ENCODE measurements around the gene ZNF414.
"Not testable (repeated sequence)": the region's sequence is repeated elsewhere in the genome, so short reads cannot be mapped to it uniquely, and the experiment has no call there.

The ZNF414 gene, protein sequence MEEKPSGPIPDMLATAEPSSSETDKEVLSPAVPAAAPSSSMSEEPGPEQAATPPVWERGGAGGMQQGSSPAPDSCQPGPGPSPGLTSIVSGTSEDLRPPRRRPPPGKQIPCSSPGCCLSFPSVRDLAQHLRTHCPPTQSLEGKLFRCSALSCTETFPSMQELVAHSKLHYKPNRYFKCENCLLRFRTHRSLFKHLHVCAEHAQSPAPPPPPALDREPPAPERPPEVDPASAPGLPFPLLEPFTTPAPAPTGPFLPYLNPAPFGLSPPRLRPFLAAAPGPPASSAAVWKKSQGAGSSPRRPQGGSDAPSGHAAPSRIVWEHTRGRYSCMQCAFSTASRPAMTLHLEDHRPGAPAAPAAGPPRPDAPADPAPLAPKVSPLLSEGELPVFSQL

GRCh38 chr19:8513687-8514504, at the start of gene ZNF414:
TSS of gene ZNF414 (minus strand) at chr19:8514167. CDS start at chr19:8514046, 121 bp downstream.
- DNase-seq = peak; percentile 98

DNA sequence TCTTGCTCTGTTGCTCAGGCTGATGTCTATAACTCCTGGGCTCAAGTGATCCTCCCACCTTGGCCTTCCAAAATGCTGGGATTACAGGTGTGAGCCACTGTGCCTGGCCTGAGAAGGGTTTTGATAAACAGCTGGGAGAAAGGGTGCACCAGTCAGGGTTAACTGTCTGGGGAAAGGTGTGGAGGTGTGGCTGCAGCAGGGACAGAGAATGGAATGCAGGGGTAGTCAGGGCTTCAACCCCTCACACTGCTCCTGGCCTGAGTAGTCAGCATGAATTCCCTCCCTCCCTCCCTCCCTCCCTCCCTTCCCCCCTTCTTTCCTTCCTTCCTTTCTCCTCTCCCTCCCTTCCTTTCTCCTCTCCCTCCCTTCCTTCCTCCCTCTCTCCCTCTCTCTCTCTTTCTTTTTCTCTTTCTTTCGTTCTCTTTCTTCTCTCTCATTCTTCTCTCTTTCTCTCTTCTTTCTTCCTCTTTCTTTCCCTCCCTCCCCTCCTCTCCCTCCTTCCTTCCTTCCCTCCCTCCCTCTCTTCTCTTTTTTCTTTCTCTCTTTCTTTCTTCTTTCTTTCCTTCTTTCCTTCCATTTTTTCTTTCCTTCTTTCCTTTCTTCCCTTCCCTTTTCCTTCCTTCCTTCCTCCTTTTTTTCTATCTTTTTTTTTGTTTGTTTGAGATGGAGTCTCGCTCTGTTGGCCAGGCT, 47.3 kb upstream of the ZNF414 start:
- no peak for DNase-seq

- DNase-seq = no peak
Measured at GRCh38 chr19:8558325-8558724, 44.4 kb upstream of the ZNF414 start.

DNA sequence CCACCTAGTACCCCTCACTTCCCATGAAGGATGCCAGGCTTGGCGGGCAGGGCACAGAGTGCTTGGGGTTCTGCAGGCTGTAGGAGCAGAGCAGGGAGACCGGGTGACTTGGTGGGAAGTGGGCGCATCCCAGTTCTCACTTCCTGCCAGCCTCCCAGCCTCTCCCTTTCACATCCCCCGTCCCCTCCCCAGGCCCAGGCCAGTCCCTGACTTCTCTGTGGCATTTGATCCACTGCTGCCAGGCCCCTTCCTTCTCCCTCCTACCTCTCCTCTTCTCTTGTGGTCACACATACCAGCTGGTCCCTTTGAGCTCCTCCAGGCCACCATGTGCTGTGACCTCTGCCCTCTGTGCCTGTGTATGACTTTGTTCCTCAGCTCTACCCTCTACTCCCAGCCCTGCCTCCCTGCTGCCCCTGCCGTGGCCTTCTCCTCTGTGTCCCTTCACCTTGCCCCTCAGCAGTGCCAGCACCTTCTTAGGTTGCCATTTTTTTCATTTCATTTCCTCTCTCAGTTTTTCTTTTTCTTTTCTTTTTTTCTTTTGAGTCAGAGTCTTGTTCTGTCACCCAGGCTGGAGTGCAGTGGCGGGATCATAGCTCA, 43.8 kb upstream of the ZNF414 start:
- DNase-seq = no peak

GRCh38 chr19:8553729-8554128, 39.8 kb upstream of the ZNF414 start:
- not testable (repeated sequence) for DNase-seq

GRCh38 chr19:8552810-8553209, 38.8 kb upstream of the ZNF414 start:
- DNase-seq = no peak

- no peak for DNase-seq
Measured at GRCh38 chr19:8550070-8550469, 36.1 kb upstream of the ZNF414 start.

- DNase-seq = no peak
Measured at GRCh38 chr19:8545743-8546142, 31.8 kb upstream of the ZNF414 start.

DNA sequence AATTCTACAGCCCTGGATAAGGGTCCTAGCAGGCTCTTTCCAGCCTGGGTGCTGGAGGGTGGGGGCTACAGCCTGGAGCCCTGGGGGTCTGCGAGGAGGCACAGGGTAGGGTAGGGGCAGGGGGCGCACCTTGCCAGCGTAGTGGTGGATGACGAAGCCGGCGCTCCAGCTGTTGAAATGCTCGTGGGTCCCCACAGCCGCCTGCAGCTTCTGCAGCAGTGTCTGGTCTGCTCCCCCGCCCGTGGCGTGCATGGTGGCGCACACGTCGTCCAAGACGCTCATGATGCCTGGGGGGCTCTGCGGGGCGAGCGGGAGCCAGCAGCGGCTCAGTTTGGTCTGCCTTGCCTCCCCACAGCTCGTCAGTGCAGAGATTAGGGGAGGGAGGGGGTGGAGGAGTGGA, 30.2 kb upstream of the ZNF414 start:
- DNase-seq = no peak

DNA sequence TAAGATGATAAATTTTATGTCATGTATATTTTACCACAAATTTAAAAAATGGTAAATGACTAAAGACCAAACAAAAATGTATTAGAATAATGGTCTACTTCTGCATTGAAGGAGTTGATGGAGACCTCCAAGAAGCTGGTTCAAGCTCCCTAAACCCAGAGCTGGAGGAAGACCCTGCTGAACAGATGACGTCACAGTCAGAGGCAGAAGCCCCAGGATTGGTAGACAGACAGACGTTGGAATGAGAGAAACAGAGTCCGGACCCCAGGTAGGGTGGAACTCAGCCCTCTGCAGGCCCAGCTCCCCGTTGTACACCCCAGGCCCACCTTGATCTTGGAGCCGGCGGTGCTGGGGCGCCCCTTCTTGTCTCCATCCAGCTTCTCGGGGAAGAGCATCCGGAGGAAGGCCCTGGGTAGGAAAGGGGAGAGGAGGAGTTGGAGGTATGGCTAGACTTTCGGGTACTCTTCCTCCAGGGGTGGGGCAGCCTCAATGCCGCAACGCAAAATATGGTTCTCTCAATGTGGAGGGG, 25.7 kb upstream of the ZNF414 start:
- no peak for DNase-seq

DNA sequence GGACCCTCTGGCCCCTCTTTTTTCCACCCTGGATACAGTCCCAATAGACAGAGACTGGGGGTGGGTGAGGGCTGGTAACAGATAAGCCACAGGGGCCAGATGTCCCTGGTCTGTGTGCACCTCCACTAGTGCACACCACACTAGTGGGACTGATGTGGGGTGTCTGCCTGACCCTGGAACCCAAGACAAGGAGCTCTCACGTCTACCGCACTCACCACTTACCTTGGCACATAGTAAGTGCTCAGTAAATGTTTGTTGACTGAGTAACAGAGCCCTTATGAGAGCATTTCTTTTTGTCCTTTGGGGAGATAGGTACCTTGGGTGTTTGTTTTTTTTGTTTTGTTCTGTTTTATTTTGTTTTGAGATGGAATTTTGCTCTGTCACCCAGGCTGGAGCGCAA, 23.1 kb upstream of the ZNF414 start:
- DNase-seq = no peak

- DNase-seq = no peak
Measured at GRCh38 chr19:8536282-8536681, 22.3 kb upstream of the ZNF414 start.

- no peak for DNase-seq
Measured at GRCh38 chr19:8532225-8532624, 18.3 kb upstream of the ZNF414 start.

- DNase-seq = no peak
Measured at GRCh38 chr19:8531470-8531869, 17.5 kb upstream of the ZNF414 start.

GRCh38 chr19:8530061-8530679, 16.2 kb upstream of the ZNF414 start:
- DNase-seq = no peak

DNA sequence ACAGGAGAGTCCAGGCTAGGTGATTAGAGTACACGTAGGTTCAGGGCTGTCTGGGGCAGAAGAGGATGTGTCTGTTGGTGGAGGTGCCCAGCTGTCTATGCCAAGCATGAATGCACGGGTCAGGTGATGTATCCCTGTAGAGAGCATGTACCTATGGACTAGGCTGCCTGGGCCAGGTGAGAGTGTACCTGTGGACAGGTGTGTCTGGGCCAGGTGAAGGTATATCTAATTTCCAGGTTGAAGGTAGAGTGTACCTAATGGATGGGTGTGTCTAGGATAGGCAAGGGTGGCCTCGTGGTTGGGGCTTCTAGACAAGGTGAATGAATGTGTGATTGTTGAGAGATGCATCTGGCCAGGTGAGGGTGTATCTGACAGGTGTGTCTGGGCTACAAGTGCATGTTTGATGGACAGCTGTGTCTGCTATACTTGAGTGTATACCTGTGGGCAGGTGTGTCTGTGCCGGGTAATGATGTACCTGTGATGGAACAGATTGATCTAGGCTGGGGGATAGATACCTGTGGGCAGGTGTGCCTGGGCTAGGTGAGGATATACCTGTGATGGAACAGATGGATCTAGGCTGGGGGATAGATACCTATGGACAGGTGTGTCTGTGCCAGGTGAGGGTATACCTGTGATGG, 15.5 kb upstream of the ZNF414 start:
- DNase-seq = no peak

- DNase-seq = no peak
Measured at GRCh38 chr19:8528500-8528899, 14.5 kb upstream of the ZNF414 start.

DNA sequence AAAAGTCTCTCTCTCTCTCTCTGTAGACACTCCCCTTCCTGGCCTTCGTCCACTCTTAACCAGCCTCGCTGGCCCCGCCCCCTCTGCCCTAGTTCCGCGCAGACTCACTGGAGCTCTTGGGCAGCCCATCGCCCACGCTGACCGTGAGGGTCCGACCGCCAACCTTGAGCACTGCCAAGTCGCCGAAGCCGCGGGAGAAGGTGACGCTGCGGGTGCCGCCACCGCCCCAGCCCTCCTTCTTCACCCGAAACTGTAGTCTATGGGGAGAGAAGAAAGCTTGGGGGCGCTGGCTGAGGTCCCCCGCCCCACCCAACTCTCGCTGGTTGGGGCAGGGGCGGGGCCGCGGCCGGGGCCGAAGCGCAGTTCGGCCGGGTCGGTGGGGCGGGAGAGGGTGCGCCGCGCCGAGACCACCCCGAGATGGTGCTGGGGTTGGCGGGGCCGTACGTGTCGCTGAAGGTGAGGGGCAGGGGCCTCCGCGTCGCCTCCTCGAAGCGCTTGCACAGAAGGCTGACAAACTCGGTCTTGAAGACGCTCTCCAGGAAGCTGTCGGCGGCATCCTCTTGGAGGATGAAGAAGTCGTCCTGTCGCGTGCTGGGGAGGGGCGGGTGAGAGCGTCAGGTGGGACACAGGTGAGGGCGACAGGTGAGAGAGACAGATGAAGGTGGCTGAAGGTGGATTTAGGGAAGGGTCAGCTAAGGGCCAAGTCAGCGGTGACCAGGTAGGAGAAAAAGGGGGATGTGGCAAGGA, 12.6 kb upstream of the ZNF414 start:
- DNase-seq = no peak

DNA sequence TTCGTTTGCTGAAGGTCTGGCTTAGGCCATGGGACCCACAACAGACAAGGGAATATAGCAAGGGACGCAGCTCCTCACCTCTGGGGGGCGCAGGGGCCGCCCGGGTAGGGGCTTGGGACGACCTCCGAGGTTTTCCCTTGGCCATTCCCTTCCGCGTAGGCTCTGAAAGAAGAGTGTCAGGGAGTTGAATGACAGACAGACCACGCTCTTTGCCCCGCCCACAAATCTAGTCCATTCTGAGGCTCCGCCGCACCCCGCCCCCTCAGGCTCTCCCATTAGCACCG, 11.4 kb upstream of the ZNF414 start:
- no peak for DNase-seq

GRCh38 chr19:8519388-8519787, 5.4 kb upstream of the ZNF414 start:
- no peak for DNase-seq

DNA sequence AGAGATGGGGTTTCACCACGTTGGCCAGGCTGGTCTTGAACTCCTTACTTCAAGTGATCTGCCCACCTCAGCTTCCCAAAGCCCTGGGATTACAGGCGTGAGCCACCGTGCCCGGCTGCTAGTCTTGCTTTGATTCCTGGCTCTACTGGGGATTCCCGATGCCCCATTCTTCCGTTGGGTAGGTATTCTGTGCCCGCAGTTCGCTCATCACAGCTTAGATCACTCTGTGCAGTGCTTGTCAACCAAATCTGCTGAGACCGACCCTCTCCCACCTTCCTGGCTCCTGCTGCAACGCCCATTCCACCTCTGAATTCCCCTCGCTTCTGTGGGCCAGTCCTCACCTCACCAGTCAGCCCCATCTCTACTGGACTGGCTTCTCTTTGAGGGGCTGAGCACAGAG, 4.6 kb upstream of the ZNF414 start:
- DNase-seq = no peak

Data from activated CD4-positive, CD25-positive, alpha-beta regulatory T cell treated with anti-CD3 and anti-CD28 coated beads, Interleukin-2, amount 50 U/mL, for 72 hours (primary cell).